Brain microvascular endothelial cell (primary cell): Measurements from ENCODE around the gene CNKSR3.

Experiments
- DNase-seq: peaks from one replicate; pipeline ENCODE4 v3.0.0-alpha.2; 2020
- H3K27ac ChIP-seq: fragments of 250-450 bp; sonication (Bioruptor Pico); 2 replicates; pipeline ENCODE4 v1.5.1; 2020; ENCODE audit warnings: mild to moderate bottlenecking, moderate library complexity
- H3K27me3 ChIP-seq: fragments of 250-450 bp; sonication (Bioruptor Pico); replicated peaks from 2 replicates; pipeline ENCODE4 v1.5.1; 2020; ENCODE audit warnings: mild to moderate bottlenecking
- H3K36me3 ChIP-seq: fragments of 250-450 bp; sonication (Bioruptor Pico); replicated peaks from 2 replicates; pipeline ENCODE4 v1.5.1; 2020; ENCODE audit warnings: mild to moderate bottlenecking
- H3K4me3 ChIP-seq: 2 replicates; pipeline ENCODE4 v1.5.1; 2011; ENCODE audit warnings: low read depth, mild to moderate bottlenecking, control low read depth, low read length, moderate library complexity
- CTCF ChIP-seq: IDR thresholded peaks from 2 replicates; pipeline ENCODE4 v1.5.1; 2011; ENCODE audit warnings: low read depth, mild to moderate bottlenecking, moderate library complexity, low read length, control low read depth, inconsistent platforms; ENCODE audit errors: missing control alignments
- in situ Hi-C: cut with HindIII; loops from 2 replicates; pipeline ENCODE4 v1.10.0; 2017; ENCODE audit warnings: low sequenced_read_pairs, low pct_ligation_motif_present

CNKSR3 gene

GRCh38 chr6:154433477-154434241, 76.8 kb downstream of the CNKSR3 start:
- Histone ChIP-seq H3K27ac (no peak overlapping the region), H3K27me3 (no peaks in the 10 kb centered on the region), H3K4me3 (no peak overlapping the region), H3K36me3 (no peaks in the 10 kb centered on the region)
- TF ChIP-seq CTCF: no peak
- in situ Hi-C loops: no loop called here
- no peak for DNase-seq

- TF ChIP-seq CTCF: no peak
- Histone ChIP-seq H3K27ac (no peak overlapping the region), H3K36me3 (no peaks in the 10 kb centered on the region), H3K27me3 (no peaks in the 10 kb centered on the region), H3K4me3 (no peak overlapping the region)
- in situ Hi-C loops: no loop called here
- DNase-seq: peak; percentile 49
Observed at GRCh38 chr6:154432533-154433476, 77.7 kb downstream of the CNKSR3 start.

- in situ Hi-C loops: no loop called here
- H3K4me3 ChIP-seq: no peak overlapping the region
- H3K27me3 ChIP-seq: no peaks in the 10 kb centered on the region
- no peak for DNase-seq
- H3K27ac ChIP-seq: no peak overlapping the region
- no peaks in the 10 kb centered on the region for H3K36me3 ChIP-seq
- no peak for TF ChIP-seq CTCF
Observed at GRCh38 chr6:154430481-154430919, 80.0 kb downstream of the CNKSR3 start.

GRCh38 chr6:154429711-154430110, 80.8 kb downstream of the CNKSR3 start:
- H3K27me3 ChIP-seq: no peaks in the 10 kb centered on the region
- in situ Hi-C loops: no loop called here
- no peaks in the 10 kb centered on the region for H3K36me3 ChIP-seq
- no peak for TF ChIP-seq CTCF
- no peak overlapping the region for H3K4me3 ChIP-seq
- no peak for DNase-seq
- no peak overlapping the region for H3K27ac ChIP-seq

- TF ChIP-seq CTCF: no peak
- no peak for DNase-seq
- in situ Hi-C loops: no loop called here
- H3K27me3 ChIP-seq: no peaks in the 10 kb centered on the region
- H3K27ac ChIP-seq: no peak overlapping the region
- no peak overlapping the region for H3K4me3 ChIP-seq
- no peaks in the 10 kb centered on the region for H3K36me3 ChIP-seq
Observed at GRCh38 chr6:154428897-154429296, 81.6 kb downstream of the CNKSR3 start.
